GM12892 (cell line): ENCODE measurements around the gene LRFN2.

Source experiments
- DNase-seq: peaks from one replicate; pipeline ENCODE4 v3.0.0; 2011; ENCODE audit not compliant: insufficient read length
- FAIRE-seq: peaks from 2 replicates; lab custom pipeline; 2011; peaks lifted over from hg19 to GRCh38; lab: Jason Lieb, UNC
- POLR2A ChIP-seq: IDR thresholded peaks from 2 replicates; pipeline ENCODE4 v1.6.1; 2011; ENCODE audit warnings: low read depth, low read length, control low read depth
- POLR2AphosphoS5 ChIP-seq: IDR thresholded peaks from 2 replicates; pipeline ENCODE4 v1.6.1; 2011; ENCODE audit warnings: low read depth, low read length, control low read depth
- TAF1 ChIP-seq: IDR thresholded peaks from 2 replicates; pipeline ENCODE4 v1.6.1; 2011; ENCODE audit warnings: low read depth, mild to moderate bottlenecking, control low read depth, low read length, borderline replicate concordance

Gene LRFN2

GRCh38 chr6:40383348-40384115 is 203.6 kb downstream of the LRFN2 start:
- FAIRE-seq (no peak), DNase-seq (no peak)
- TF ChIP-seq TAF1, result no peak
- TF ChIP-seq POLR2AphosphoS5, result no peak
- no peak for TF ChIP-seq POLR2A

DNA sequence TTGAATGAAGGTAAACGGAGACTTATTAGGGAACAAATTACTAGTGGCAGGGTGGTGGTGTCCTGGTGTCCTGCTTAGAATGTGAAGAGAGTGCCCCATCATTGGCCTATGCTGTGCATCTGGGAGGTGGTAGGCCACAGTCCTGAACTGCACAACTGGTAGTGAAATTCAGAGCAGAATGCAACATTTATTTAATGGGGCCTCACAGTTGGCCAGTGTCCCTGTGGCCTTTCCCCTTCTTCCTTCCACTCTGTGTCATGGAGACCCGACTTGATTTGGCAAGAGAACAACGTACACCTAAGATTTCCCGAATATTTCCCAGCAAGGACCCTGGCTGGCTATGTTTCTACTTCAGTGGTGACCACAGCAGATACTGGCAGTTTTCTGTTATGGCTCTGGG is 206.9 kb downstream of the LRFN2 start:
- FAIRE-seq, result no peak
- no peak for DNase-seq
- no peak for TF ChIP-seq TAF1
- TF ChIP-seq POLR2AphosphoS5, result no peak
- no peak for TF ChIP-seq POLR2A

DNA sequence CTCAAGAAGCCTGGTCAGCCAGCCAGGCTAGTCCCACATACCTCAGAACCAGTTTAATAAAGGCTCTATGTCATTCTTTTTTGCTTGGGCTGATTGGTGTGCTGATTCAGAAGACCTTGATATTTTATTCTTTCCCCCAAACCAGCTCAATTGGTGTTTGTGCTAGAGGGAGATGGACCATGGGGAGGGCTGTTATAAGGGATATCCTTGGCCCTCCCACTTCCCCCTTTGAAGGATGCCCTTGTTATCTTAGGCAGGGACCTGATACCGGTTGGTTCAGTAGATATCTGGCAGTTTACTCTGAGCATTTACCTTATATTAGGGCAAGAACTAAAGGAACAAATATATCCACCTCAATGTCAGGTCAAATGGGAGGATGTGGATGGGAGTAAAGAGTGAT is 207.4 kb downstream of the LRFN2 start:
- FAIRE-seq, result no peak
- TF ChIP-seq POLR2AphosphoS5, result no peak
- no peak for TF ChIP-seq TAF1
- TF ChIP-seq POLR2A, result no peak
- DNase-seq, result no peak

- FAIRE-seq (no peak), DNase-seq (no peak)
- no peak for TF ChIP-seq TAF1
- no peak for TF ChIP-seq POLR2AphosphoS5
- no peak for TF ChIP-seq POLR2A
Measured at GRCh38 chr6:40378725-40379074, 208.5 kb downstream of the LRFN2 start.

- TF ChIP-seq POLR2AphosphoS5, result no peak
- no peak for TF ChIP-seq TAF1
- TF ChIP-seq POLR2A, result no peak
- FAIRE-seq, result no peak
- DNase-seq, result no peak
Measured at GRCh38 chr6:40378071-40378724, 209.0 kb downstream of the LRFN2 start.

GRCh38 chr6:40377173-40377806 is 209.9 kb downstream of the LRFN2 start:
- FAIRE-seq, result no peak
- DNase-seq, result no peak

DNA sequence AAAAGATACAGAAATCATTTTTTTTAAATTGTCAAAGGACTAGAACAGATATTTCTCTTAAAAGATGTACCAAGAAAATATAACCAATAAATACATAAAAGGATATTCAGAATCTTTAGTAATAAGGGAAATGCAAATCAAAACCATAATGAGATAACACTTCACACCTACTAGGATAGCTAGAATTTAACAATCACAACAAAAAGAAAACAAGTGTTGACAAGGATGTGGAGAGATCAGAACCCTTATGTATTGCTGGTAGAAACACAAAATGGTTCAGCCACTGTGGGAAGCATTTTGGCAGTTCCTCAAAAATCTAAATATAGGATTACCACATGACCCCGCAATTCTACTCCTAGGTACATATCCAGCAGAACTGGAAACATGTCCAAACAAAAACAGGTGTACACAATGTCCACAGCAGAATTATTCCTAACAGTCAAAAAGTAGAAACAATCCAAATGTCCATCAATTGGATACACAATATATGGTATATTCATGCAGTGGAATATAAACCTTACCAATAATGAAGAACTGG is 211.0 kb downstream of the LRFN2 start:
- no peak for FAIRE-seq

More at GRCh38 chr6:40377173-40377806, 209.9 kb downstream of the LRFN2 start:
- TF ChIP-seq POLR2A (no peak), POLR2AphosphoS5 (no peak), TAF1 (no peak)

DNA sequence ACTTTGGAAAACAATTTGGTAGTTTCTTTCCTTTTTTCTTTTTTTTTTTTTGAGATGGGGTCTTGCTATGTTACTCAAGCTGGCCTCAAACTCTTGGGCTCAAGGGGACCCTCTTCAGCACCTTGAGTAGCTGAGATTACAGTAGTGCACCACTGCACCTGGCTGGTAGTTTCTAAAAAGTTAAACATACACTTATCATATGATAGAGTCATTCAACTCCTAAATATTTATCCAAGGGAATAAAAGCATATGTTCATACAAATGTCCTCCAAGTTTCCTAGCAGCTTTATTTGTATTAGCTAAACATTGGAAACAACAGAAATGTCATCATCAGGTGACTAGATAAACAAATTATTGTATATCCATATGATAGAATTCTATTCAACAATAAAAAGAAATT is 213.9 kb downstream of the LRFN2 start:
- FAIRE-seq (no peak), DNase-seq (no peak)
- no peak for TF ChIP-seq TAF1
- no peak for TF ChIP-seq POLR2AphosphoS5
- no peak for TF ChIP-seq POLR2A

More for the DNA sequence above, 211.0 kb downstream of the LRFN2 start:
- no peak for TF ChIP-seq TAF1
- no peak for TF ChIP-seq POLR2AphosphoS5
- TF ChIP-seq POLR2A, result no peak
- no peak for DNase-seq

GRCh38 chr6:40371621-40372020 is 215.5 kb downstream of the LRFN2 start:
- TF ChIP-seq POLR2AphosphoS5 (no peak), POLR2A (no peak), TAF1 (no peak)
- FAIRE-seq, result no peak

DNA sequence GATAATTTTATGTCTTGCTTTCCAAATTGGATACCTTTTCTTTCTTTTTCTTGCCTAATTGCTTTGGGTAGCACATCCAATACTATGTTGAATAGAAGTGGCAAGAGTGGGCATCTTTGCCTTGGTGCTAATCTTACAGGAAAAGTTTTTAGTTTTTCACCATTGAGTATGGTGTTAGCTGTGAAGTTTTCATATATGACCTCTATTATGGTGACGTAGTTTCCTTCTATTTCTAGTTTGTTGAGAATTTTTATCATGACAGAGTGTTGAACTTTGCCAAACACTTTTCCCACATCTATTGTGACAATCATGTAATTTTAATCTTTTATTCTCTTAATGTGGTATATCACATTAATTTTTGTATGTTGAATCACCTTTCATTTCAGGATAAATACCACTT is 216.1 kb downstream of the LRFN2 start:
- DNase-seq (no peak), FAIRE-seq (no peak)
- no peak for TF ChIP-seq POLR2AphosphoS5
- TF ChIP-seq POLR2A, result no peak
- no peak for TF ChIP-seq TAF1

More at GRCh38 chr6:40371621-40372020, 215.5 kb downstream of the LRFN2 start:
- DNase-seq, result no peak

GRCh38 chr6:40369891-40370290 is 217.3 kb downstream of the LRFN2 start:
- DNase-seq (no peak), FAIRE-seq (no peak)
- TF ChIP-seq POLR2A (no peak), POLR2AphosphoS5 (no peak), TAF1 (no peak)

GRCh38 chr6:40369042-40369441 is 218.1 kb downstream of the LRFN2 start:
- no peak for FAIRE-seq
- TF ChIP-seq POLR2A, result no peak
- no peak for TF ChIP-seq POLR2AphosphoS5
- TF ChIP-seq TAF1, result no peak
- no peak for DNase-seq
